SK-N-SH (cell line): ENCODE results near the gene PTGDS. TPM values are rescaled to one million over a fixed set of nuclear protein-coding genes. Genes with fewer than 3 reads are reported as not detected.

Experiments used
- CTCF ChIA-PET: fragments of 300-600, 350-600 bp; formaldehyde crosslinking; extraction: SDS; loops from one replicate; lab custom pipeline; 2021; lab: Yijun Ruan, JAX
- POLR2A ChIA-PET: fragments of 350-600 bp; sonication (Branson Sonifier 250); formaldehyde crosslinking; extraction: SDS; loops from one replicate; lab custom pipeline; 2020; ENCODE audit warnings: antibody characterized with exemption, inconsistent platforms; lab: Yijun Ruan, JAX
- DNase-seq: peaks from one replicate; pipeline ENCODE4 v3.0.0; 2012
- H2AFZ ChIP-seq: fragments of 200-600 bp; sonication (generic); 2 replicates; pipeline ENCODE4 v1.8.1; 2016; ENCODE audit warnings: antibody characterized with exemption, mild to moderate bottlenecking, low read depth
- H3F3A ChIP-seq: fragments of 200-600 bp; sonication (generic); replicated peaks from 2 replicates; pipeline ENCODE3; 2016; ENCODE audit warnings: antibody characterized with exemption, mild to moderate bottlenecking; ENCODE audit not compliant: insufficient read depth
- H3K27ac ChIP-seq, 2 experiments: fragments of 200-500 bp in 1 of 2; fragments of 200-600 bp in 1 of 2; sonication (Bioruptor generic) in 1 of 2; sonication (generic), shearing (Covaris generic) in 1 of 2; 2 replicates each; pipeline versions ENCODE4 v1.5.1 to v1.6.1; 2014 to 2016; ENCODE audit warnings: low read depth in 2 of 2, inconsistent platforms in 1 of 2, low read length in 1 of 2, mild to moderate bottlenecking in 1 of 2, mixed read lengths in 1 of 2
- H3K27me3 ChIP-seq: fragments of 200-600 bp; sonication (generic), shearing (Covaris generic); 2 replicates; pipeline ENCODE4 v1.6.1; 2016; ENCODE audit warnings: mixed run types; ENCODE audit not compliant: insufficient read depth
- H3K36me3 ChIP-seq, 2 experiments: fragments of 200-500 bp in 1 of 2; fragments of 200-600 bp in 1 of 2; sonication (Bioruptor generic) in 1 of 2; sonication (generic) in 1 of 2; replicated peaks in 1 of 2; 2 replicates each; pipeline versions ENCODE3 to v1.5.1; 2014 to 2016; ENCODE audit warnings: low read length in 1 of 2, mild to moderate bottlenecking in 1 of 2; ENCODE audit not compliant: insufficient read depth in 2 of 2, control insufficient read depth in 1 of 2
- H3K4me1 ChIP-seq, 2 experiments: fragments of 200-500 bp in 1 of 2; fragments of 200-600 bp in 1 of 2; sonication (Bioruptor generic) in 1 of 2; sonication (generic), shearing (Covaris generic) in 1 of 2; 2 replicates each; pipeline versions ENCODE4 v1.5.1 to v1.6.1; 2014 to 2016; ENCODE audit warnings: low read depth in 1 of 2, low read length in 1 of 2, mixed run types in 1 of 2; ENCODE audit not compliant: insufficient read depth in 2 of 2, control insufficient read depth in 1 of 2
- H3K4me2 ChIP-seq: fragments of 200-600 bp; sonication (generic), shearing (Covaris generic); 2 replicates; pipeline ENCODE4 v1.6.1; 2017; ENCODE audit warnings: mixed run types
- H3K4me3 ChIP-seq, 2 experiments: fragments of 200-500 bp in 1 of 2; fragments of 200-600 bp in 1 of 2; sonication (Bioruptor generic) in 1 of 2; sonication (generic), shearing (Covaris generic) in 1 of 2; 2 replicates each; pipeline versions ENCODE4 v1.5.1 to v1.8.1; 2014 to 2016; ENCODE audit warnings: low read depth in 2 of 2, inconsistent platforms in 1 of 2, low read length in 1 of 2, mild to moderate bottlenecking in 1 of 2, mixed read lengths in 1 of 2, moderate library complexity in 1 of 2
- H3K79me2 ChIP-seq: fragments of 200-600 bp; sonication (generic); 2 replicates; pipeline ENCODE4 v1.8.1; 2017; ENCODE audit warnings: mild to moderate bottlenecking; ENCODE audit not compliant: insufficient read depth
- H3K9ac ChIP-seq: fragments of 200-600 bp; sonication (generic); 2 replicates; pipeline ENCODE4 v1.6.1; 2017; ENCODE audit warnings: mixed run types
- H3K9me2 ChIP-seq: fragments of 200-600 bp; sonication (generic); 2 replicates; pipeline ENCODE4 v1.6.1; 2017; ENCODE audit warnings: mixed run types
- H3K9me3 ChIP-seq: fragments of 200-600 bp; sonication (generic); 2 replicates; pipeline ENCODE4 v1.6.1; 2017; ENCODE audit warnings: mixed run types, mild to moderate bottlenecking, moderate library complexity
- H4K20me1 ChIP-seq: fragments of 200-600 bp; sonication (generic); 2 replicates; pipeline ENCODE4 v1.6.1; 2017; ENCODE audit warnings: mild to moderate bottlenecking, mixed run types; ENCODE audit not compliant: insufficient read depth
- FOSL2 ChIP-seq: IDR thresholded peaks from 2 replicates; pipeline ENCODE4 v1.4.0; 2012; ENCODE audit warnings: low read depth, mild to moderate bottlenecking, moderate library complexity, borderline replicate concordance
- GABPA ChIP-seq: IDR thresholded peaks from 2 replicates; pipeline ENCODE4 v1.4.0; 2012; ENCODE audit warnings: low read depth, mild to moderate bottlenecking
- JUND ChIP-seq: IDR thresholded peaks from 2 replicates; pipeline ENCODE4 v1.4.0; 2012
- NFIC ChIP-seq: IDR thresholded peaks from 2 replicates; pipeline ENCODE4 v1.4.0; 2012; ENCODE audit warnings: borderline replicate concordance
- POLR2AphosphoS5 ChIP-seq: IDR thresholded peaks from 2 replicates; pipeline ENCODE4 v1.6.1; 2012; ENCODE audit warnings: low read depth, low read length
- SIN3A ChIP-seq: IDR thresholded peaks from 2 replicates; pipeline ENCODE4 v1.6.1; 2012; ENCODE audit warnings: low read depth, mild to moderate bottlenecking, low read length, moderate library complexity, borderline replicate concordance
- TEAD4 ChIP-seq: IDR thresholded peaks from 2 replicates; pipeline ENCODE4 v1.4.0; 2012; ENCODE audit warnings: mild to moderate bottlenecking, borderline replicate concordance; ENCODE audit not compliant: insufficient read depth
- WGBS: methylation state at CpG from one replicate; pipeline ENCODE4 v1.1.6; 2017; ENCODE audit warnings: low lambda C conversion rate; 5-methylcytosine and 5-hydroxymethylcytosine counted together
- polyA plus RNA-seq, 3 experiments: library from polyadenylated mRNA; depleted of rRNA; stranded (reverse); fragments of >200 nt; gene quantifications; 2 replicates each; pipeline ENCODE4 v1.2.3, GENCODE V29; 2012
- TF ChIP-seq, protein P1 (sequence below): IDR thresholded peaks from 2 replicates; pipeline ENCODE4 v1.4.0; 2012; ENCODE audit warnings: low read depth, borderline replicate concordance
- TF ChIP-seq, protein P2 (sequence below): fragments of 200-600 bp; sonication (generic); IDR thresholded peaks from 2 replicates; pipeline ENCODE4 v1.6.1; 2017; ENCODE audit warnings: antibody characterized with exemption, mild to moderate bottlenecking, moderate library complexity
- TF ChIP-seq, protein P3 (sequence below): IDR thresholded peaks from 2 replicates; pipeline ENCODE4 v1.4.0; 2012; ENCODE audit warnings: low read depth, borderline replicate concordance
- TF ChIP-seq, protein P4 (sequence below): fragments of 150-350 bp; IDR thresholded peaks from 2 replicates; pipeline ENCODE4 v1.6.1; 2017; ENCODE audit warnings: antibody characterized with exemption, low read length, low read depth, borderline replicate concordance

The PTGDS gene
- polyA plus RNA-seq, 1 of the 3 experiments (the other 2 are of a cell fraction) = not detected

GRCh38 chr9:137023583-137023991 lies 46.3 kb downstream of the PTGDS start:
- Histone ChIP-seq H4K20me1 (0 out of 2 replicates have a peak, but pooled peaks cover 4% of the 10 kb centered on the region), H3K27me3 (no peaks in the 10 kb centered on the region), H2AFZ (no peak overlapping the region), H3K36me3 (no peaks in the 10 kb centered on the region), H3K9me3 (no peaks in the 10 kb centered on the region), H3K9ac (no peak overlapping the region), H3K4me3 (no peak overlapping the region), H3K9me2 (no peaks in the 10 kb centered on the region), H3F3A (no peaks in the 10 kb centered on the region), H3K27ac (no peak overlapping the region), H3K79me2 (0 out of 2 replicates have a peak, but pooled peaks cover 3% of the 10 kb centered on the region), H3K4me1 (peaks cover 2 to 30% of the 10 kb centered on the region in 2 experiments; a peak in 1 of 4 replicates), H3K4me2 (no peak overlapping the region)
- ChIA-PET CTCF (interaction anchor here (1.6 to 5.4 kb wide), 3 partner anchors 12 to 76 kb away, joined by 3 to 53 read pairs (median 10); no protein-coding TSS in a partner anchor), POLR2A (no interaction called here)
- WGBS = 100% methylated on average over 5 of the region's 15 CpGs
- no peak for TF ChIP-seq JUND
- TF ChIP-seq, protein P1, sequence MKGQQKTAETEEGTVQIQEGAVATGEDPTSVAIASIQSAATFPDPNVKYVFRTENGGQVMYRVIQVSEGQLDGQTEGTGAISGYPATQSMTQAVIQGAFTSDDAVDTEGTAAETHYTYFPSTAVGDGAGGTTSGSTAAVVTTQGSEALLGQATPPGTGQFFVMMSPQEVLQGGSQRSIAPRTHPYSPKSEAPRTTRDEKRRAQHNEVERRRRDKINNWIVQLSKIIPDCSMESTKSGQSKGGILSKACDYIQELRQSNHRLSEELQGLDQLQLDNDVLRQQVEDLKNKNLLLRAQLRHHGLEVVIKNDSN = no peak
- TF ChIP-seq POLR2AphosphoS5 = no peak
- TF ChIP-seq TEAD4 = no peak
- TF ChIP-seq, protein P2, sequence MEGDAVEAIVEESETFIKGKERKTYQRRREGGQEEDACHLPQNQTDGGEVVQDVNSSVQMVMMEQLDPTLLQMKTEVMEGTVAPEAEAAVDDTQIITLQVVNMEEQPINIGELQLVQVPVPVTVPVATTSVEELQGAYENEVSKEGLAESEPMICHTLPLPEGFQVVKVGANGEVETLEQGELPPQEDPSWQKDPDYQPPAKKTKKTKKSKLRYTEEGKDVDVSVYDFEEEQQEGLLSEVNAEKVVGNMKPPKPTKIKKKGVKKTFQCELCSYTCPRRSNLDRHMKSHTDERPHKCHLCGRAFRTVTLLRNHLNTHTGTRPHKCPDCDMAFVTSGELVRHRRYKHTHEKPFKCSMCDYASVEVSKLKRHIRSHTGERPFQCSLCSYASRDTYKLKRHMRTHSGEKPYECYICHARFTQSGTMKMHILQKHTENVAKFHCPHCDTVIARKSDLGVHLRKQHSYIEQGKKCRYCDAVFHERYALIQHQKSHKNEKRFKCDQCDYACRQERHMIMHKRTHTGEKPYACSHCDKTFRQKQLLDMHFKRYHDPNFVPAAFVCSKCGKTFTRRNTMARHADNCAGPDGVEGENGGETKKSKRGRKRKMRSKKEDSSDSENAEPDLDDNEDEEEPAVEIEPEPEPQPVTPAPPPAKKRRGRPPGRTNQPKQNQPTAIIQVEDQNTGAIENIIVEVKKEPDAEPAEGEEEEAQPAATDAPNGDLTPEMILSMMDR = no peak
- no peak for TF ChIP-seq NFIC
- TF ChIP-seq SIN3A = no peak
- no peak for TF ChIP-seq FOSL2
- TF ChIP-seq, protein P3, sequence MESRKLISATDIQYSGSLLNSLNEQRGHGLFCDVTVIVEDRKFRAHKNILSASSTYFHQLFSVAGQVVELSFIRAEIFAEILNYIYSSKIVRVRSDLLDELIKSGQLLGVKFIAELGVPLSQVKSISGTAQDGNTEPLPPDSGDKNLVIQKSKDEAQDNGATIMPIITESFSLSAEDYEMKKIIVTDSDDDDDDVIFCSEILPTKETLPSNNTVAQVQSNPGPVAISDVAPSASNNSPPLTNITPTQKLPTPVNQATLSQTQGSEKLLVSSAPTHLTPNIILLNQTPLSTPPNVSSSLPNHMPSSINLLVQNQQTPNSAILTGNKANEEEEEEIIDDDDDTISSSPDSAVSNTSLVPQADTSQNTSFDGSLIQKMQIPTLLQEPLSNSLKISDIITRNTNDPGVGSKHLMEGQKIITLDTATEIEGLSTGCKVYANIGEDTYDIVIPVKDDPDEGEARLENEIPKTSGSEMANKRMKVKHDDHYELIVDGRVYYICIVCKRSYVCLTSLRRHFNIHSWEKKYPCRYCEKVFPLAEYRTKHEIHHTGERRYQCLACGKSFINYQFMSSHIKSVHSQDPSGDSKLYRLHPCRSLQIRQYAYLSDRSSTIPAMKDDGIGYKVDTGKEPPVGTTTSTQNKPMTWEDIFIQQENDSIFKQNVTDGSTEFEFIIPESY = no peak
- TF ChIP-seq GABPA = no peak
- TF ChIP-seq, protein P4, sequence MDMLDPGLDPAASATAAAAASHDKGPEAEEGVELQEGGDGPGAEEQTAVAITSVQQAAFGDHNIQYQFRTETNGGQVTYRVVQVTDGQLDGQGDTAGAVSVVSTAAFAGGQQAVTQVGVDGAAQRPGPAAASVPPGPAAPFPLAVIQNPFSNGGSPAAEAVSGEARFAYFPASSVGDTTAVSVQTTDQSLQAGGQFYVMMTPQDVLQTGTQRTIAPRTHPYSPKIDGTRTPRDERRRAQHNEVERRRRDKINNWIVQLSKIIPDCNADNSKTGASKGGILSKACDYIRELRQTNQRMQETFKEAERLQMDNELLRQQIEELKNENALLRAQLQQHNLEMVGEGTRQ = no peak
- no peak for DNase-seq
